Suppressor macrophage treated with lipopolysaccharide for 4 hours (primary cell): Measurements from ENCODE around the gene ZNF20.

Experiments used
- DNase-seq: peaks from one replicate; pipeline ENCODE4 v3.0.0-alpha.2; 2020

Gene ZNF20

DNA sequence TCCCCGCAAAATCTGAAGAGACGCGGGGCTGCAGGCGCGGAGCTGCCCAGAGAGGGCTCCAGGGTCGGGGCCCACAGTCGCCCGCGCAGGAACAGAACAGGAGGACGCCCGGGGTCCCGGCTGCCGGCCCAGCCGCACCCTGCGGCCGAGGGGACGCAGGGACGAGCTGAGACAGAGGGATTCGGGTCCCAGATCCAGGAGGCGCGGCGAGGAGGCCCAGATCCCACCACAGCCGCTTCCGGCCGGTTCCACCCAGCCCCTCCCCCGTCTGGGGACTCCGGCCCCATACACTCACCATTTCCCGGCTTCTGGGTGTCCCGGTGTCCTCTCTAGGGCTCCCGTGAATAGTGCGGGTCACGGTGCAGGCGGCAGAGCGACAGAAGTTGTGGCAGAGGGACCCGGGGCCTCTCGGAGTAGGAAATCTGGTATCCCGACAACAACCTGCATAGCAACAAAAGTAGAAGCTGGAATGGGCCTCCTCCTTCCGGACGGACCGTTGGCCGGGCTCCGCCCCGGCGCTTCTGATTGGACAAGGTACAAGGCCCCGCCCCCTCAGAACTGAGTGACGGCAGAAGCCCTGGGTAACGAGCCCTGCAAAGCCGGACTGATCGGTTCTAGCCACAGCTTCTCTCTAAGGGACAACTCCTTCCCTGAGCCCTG is at the start of gene ZNF20:
Gene ZNF20, minus strand, starts transcription at position 466 of the 660 bp plus-strand sequence. Its CDS starts 168 bp downstream, at position 298.
- peak; percentile 97 for DNase-seq

DNA sequence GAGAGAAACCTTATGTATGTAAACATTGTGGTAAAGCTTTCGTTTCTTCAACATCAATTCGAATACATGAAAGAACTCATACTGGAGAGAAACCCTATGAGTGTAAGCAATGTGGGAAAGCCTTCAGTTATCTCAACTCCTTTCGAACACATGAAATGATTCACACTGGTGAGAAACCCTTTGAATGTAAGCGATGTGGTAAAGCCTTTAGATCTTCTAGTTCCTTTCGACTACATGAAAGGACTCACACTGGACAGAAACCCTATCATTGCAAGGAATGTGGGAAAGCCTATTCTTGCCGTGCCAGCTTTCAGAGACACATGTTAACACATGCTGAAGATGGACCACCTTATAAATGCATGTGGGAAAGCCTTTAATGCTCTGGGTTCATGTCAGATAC is 47.5 kb upstream of the ZNF20 start:
- DNase-seq, result no peak

DNA sequence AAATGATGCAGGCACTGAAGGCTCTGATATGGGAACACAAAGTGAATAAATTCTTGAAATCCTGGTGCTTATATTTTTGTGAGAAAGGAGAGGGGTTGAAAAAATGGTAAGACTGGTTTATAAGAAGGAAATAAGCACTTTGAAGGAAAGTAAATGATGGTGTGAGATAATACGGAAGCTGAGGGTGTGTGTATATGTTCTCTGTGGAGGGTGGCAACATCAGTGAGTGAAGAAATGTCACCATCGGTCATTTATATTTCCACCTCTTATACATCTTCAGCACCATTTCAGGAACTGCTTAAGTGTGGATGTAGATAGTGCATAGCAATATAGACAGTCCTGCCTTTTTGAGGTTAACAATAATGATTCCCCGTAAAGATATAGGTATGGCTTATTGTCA is 40.2 kb upstream of the ZNF20 start:
- DNase-seq, result no peak

DNA sequence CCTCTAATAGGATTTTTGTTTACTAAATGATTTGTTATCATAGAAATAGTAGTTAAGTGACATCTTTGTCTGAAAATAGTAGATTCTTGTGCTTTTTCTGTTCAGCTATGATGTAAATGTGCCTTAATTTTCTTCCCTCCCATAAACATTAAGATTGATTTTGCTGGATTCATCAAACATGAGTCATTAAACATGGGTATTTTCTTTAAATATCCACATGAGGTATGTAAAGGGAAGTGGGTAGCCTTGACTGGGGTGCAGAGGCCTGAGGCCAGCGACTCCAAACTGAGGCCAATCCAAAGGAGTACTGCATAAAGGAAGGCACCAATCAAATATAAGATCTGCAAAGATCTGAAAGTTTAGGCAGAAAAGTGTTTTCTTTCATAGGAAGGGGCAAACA is 26.5 kb upstream of the ZNF20 start:
- peak; percentile 12 for DNase-seq

DNA sequence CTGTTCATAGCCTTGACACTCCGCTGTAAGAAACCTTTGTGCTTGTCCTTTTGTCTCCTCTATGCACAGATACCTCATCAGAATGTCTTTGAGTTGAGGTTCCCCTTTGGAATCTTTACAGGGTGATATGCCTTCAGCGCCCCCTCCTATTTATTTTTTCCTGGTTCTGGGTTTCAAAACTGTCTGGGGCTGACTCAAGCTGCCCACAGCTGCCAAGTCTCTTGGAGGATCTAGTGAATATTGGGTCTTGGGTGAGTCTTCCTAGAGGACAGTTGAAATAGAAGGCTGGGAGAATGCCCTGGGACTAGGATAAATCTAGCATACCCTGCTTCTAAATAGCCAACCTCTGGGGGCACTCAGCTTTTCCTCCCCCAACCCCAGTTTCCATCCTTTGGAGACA is 23.7 kb upstream of the ZNF20 start:
- DNase-seq, result peak; percentile 44

DNA sequence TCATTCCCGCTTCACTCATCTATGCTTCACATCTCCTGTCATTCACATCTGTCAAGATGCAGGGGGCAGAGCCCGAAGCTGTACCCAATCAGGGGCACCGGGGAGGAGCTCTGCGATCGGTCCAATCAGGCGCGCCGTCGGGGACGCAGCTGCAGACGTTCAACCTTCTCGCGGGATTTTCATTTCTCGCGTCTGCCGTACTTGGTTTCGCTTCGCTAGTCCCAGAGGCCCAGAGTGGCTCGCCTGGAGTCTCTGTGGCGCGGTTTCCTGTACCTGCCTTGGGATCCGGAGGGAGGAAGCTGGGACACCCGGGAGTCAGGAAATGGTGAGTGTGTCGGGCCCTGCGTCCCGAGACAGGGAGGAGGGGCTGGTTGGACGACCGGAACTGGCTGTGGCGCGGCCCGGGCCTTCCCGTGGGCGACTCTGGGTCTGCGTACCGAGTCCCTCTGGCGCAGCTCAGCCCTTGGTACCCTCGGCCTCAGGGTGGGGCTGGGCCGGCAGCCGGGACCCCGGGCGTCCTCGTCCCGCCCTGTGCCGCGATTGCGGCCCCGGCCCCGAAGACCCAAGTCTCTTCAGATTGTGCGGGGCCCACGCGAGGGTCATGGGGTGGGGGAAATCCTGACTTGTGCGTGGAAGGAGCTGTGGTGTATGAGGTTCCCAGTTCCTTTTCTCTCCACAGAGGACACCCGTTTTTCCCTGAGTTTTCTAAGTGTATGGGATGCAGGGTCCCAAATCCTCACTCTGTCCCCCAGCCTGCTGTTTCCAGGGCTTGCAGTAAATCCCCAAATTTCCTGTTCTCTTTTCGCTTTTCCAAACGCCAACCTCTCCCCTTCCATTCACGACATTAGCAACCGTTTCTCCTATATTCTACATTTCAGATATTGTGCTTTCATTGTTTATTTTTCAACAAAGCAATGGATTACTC is 23.0 kb upstream of the ZNF20 start, which contains the start of gene ZNF136:
Gene ZNF136, plus strand, starts transcription at position 215 of the 925 bp plus-strand sequence. Its CDS starts 108 bp downstream, at position 323.
- DNase-seq, result peak; percentile 98

DNA sequence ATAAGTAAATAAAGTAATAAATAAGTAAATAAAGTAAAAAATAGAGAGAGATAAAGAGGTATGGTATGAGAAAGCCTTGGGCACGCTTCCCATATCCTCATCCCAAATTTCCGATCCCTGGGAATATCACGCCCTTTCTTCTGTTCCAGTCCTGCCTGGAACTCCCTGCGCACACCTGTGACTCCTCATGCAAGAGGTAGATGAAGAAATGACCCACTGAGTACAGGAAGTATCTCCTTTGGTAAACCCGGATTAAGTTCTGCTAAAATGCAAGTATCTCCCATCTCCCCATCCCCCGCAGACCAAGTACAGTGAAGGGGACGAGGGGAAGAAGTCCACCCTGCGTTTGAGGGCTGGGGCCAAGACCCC is 22.3 kb upstream of the ZNF20 start:
- DNase-seq, result no peak

DNA sequence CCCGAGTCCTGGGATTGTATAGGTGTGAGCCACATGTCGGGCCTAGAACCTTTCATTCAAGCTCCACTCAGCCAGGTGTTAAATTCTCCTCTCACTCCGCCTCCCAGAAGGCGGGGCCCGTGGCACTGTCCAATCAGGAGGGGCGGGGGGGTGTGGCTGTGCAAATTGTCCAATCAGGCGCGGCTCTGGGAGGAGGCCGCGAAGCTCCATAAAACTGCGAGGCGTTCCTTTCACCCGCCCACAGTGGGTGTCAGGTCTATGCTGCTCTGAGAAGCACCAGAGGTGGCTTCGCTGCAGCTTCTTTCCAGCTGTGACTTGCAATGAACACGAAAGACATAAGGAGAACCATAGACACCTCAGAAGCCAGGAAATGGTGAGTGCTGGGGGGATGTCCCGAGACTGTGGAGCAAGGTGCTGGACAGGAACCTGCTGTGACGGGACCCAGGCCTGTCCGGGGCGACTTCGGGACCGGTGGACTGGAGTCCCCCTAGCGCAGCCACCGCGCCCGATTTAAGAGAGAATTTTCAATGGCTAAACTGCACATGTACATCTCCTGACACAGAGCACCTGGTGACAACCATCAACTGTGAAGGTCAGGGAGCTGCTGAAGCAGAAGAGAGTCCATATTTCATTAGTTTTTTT is 19.7 kb upstream of the ZNF20 start:
- DNase-seq, result no peak

DNA sequence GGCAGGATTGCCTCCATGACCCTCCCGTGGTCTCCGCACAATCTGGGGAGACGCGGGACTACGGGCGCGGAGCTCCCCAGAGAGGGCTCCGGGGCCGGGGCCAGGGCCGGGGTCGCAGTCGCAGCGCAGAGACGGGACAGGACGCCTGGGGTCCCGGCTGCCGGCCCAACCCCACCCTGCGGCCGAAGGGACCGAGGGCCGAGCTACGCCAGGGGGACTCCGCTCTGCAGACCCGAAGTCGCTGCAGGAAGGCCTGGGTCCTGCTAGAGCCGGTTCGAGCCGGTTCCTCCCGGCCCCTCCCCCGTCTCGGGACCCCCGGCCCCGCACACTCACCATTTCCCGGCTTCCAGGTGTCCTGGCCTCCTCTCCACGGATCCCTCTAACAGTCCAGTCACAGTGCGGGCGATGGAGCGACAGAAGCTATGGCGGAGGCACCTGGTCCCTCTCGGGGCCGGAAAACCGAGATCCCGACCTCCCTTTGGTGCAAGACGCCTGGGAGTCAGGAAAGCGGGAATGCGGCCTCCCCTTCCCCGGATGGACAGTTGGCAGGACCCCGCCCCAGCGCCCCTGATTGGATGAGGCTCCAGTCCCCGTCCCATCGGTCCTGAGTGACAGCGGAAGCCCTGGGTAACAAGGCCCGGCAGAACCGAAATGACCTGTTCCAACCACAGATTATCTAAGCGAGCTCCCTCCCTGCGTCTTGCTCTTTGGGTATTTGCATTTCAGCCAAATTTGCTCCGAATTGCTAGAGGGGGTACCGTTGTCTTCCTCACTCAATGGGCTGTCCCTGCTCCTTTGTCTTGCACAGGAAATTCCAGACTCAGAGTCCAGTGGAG is 16.3 kb upstream of the ZNF20 start, which contains the start of gene ZNF625:
Gene ZNF625, minus strand, starts transcription at position 512 of the 836 bp plus-strand sequence. Its CDS starts 176 bp downstream, at position 336.
- DNase-seq, result peak; percentile 76

DNA sequence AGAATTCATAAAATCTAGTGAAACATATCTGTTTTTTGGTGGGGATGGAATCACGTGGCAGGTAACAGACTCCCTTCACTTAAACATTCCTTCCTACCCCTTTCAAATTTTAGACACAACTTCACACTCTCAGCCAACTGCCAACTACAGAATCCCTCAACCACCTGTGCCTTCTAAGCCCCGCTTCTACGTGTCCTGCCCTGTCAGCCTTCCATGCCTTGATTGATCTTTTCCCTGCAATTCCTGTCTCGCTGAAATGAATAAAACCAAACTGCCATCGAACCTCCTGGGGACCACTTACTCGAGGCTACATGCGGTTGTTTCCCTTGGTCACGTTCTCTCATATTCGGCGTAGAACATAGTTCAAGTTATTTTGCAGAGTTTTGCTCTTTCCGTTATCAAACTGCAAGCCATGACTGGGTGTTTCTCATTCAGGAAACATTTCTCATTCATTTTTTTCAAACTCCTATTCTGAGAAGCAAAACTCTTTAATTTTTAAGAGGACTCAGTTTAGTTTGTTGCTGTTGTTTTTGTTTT is 15.2 kb upstream of the ZNF20 start:
- DNase-seq, result no peak

DNA sequence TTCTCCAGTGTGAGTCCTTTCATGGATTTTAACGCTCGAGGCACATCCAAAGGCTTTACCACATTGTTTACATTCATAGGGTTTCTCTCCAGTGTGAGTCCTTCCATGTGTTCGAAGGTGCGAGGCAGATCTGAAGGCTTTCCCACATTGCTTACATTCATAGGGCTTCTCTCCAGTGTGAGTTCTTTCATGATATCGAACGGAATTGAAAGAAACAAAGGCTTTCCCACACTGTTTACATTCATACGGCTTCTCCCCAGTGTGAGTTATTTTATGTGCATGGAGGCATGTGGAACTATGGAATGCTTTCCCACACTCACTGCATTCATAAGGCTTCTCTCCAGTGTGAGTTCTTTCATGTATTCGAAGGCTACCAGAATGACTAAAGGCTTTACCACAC is 5.2 kb upstream of the ZNF20 start:
- no peak for DNase-seq

DNA sequence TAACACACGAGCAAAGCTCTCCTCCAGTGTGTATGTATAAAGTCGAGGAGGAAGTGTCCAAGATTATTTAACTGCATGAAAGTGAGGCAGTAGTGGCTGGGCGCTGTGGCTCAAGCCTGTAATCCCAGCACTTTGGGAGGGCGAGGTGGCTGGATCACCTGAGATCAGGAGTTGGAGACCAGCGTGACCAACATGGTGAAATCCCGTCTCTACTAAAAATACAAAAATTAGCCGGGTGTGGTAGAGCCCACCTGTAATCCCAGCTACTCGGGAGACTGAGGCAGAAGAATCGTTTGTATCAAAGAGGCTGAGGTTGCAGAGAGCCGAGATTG is 1.2 kb upstream of the ZNF20 start:
- no peak for DNase-seq

DNA sequence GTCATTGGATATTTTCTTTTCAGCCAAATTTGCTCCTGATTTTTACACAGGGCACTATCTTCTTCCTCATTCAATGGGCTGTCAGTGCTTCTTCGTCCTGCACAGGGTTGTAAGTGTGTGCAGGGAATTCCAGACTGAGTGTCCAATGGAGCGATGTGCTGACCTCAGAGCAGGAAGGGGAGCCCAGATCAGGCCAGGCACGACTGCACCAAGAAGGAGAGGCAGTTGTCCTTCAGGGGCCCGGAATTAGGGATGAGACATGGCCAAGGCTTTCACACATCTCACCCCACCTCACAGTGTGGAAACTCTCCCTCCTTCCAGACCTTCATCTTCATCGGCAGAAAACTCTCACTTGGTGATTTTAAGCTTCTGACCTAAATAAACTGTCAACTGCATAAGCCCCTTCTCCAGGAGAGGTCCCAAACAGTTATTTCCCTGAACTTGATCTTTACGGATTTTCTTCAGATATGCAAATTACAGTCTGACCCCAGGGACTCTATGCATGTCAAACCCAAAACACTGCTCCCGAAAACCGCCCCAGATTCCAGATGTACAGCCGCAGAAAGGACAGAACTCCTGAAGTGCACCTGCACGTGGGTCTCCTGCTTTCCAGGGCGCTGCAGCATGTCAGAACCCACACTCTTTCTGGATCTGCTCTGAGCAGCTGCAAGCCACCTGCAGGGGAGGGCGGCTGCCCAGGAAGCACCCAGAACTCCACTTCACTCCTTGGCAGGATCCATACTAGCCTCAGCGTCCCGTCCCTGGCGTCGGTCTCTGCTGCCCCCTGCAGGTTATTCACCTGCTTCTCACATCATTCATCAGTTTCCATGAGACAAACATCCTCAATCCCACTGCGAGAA is 625 bp upstream of the ZNF20 start:
- peak; percentile 91 for DNase-seq

DNA sequence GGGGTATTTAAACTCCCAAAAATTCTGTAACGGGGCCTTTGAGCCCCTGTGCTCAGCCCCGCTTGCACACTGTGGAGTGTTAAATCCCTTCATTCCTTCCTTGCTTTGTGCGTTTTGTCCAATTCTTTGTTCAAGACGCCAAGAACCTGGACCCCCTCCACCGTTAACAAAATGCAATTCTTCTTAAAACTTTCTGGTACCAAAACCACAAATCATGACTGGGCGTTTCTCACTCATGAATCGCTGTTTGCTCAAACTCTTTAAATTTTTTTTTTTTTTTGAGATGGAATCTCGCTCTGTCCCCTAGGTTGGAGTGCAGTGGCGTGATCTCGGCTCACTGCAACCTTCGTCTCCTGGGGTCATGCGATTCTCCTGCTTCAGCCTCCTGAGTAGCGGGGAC is 881 bp downstream of the ZNF20 start:
- DNase-seq, result no peak

DNA sequence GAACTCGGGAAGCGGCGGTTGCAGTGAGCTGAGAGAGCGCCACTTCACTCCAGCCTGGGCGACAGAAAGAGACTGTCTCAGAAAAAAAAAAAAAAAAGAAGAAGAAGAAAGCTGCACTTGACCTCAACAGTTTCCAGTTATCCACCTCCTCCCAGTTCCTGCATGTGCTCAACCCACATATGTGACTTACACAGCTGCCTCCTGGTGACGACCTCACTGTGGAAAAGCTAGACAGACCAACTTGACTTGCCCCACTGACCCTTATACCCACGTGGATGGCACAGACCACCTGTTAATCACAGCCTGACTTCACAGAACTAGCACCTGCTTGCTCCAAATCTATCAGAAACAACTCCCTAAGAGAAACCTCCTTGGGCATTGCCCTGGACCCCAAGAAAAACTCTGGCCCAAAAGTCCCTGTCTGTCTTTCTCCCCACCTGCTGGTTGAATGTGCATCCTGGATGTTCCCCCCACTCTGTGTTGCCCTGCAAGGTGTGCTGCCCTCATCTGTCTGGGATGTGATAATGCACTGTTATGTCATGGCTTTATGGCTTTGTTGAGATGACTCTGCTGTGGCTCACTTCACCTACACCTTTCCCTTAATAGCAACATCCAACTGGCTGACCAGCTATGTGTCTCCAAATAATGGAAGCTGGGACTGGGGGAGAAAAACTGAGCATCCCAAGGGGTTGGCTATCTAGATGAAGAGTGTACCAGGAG is 2.8 kb downstream of the ZNF20 start:
- DNase-seq, result peak; percentile 26

DNA sequence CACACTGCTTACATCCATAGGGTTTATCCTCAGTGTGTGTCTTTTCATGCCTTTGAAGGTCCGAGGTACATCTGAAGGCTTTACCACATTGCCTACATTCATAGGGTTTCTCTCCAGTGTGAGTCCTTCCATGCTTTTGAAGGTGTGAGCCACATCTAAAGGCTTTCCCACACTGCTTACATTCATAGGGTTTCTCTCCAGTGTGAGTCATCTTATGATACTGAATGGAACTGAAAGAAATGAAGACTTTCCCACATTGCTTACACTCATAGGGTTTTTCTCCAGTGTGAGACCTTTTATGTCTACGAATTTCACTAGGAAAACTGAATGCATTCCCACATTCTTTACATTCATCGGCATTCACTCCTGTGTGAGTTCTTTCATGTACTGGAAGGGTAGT is 7.1 kb downstream of the ZNF20 start:
- DNase-seq, result no peak

DNA sequence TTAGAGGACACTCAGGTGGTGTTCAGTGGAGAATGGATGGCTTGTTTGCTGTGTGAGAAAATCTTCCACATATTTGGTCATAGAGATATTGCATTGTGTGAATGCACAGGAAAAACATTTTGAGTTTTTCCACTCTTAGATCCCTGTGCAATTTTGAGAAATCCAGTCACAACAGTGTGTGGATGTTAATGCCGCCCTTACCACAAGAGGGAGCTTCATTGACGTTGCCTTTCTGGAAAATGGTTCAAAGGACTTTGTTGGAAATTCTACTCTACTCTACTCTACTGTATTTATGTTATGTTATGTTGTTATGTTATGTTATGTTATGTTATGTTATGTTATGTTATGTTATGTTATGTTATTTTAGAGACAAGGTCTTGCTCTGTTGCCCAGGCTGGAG is 13.4 kb downstream of the ZNF20 start:
- peak; percentile 26 for DNase-seq

DNA sequence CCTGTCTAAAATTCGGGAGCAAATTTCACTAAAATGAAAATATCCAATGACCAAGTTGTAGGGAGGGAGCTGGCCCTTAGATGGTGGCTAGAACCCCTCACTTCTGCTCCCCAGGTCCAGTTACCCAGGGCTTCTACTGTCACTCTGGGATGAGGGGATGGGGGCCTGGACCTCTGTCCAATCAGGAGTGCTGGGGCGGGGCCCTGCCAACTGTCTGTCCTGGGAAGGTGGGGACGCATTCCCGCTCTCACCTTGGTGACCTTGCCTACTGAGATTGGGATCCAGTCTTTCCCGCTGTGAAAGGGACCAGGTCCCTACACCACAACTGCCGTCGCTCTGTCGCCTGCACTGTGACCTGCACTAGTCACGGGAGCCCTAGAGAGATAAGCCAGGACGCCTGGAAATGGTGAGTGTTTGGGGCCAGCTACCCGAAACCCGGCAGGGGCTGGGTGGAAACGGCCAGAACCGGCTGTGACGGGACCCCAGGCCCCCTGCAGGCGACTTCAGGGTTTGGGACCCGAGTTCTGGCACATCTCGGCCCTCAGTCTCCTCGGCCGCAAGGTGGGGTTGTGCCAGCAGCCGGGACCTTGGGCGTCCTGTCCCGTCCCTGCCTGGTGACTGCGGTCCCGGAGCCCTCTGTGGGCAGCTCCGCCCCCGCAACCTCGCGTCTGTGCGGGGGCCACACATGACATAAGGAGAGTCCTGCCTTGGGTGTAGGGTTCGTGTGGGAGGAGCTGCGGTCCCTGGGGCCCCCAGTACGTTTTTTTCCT is 22.8 kb downstream of the ZNF20 start:
- DNase-seq, result no peak

DNA sequence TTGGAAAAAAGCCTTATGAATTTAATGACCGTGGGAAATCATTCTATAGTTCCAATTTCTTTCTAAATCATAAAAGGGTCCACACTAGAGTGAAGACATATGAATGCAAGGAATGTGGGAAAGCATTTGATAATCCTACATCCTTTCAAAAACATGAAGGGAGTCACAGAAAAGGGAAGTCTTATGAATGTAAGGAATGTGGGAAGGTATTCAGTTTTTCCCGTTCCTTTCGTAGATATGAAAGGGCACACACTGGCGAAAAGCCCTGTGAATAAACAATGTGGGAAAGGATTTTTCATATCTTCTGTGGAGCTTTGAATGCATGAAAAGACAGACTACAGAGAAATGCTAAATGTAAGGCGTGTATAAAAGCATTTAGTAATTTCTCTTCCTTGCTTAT is 27.0 kb downstream of the ZNF20 start:
- no peak for DNase-seq

DNA sequence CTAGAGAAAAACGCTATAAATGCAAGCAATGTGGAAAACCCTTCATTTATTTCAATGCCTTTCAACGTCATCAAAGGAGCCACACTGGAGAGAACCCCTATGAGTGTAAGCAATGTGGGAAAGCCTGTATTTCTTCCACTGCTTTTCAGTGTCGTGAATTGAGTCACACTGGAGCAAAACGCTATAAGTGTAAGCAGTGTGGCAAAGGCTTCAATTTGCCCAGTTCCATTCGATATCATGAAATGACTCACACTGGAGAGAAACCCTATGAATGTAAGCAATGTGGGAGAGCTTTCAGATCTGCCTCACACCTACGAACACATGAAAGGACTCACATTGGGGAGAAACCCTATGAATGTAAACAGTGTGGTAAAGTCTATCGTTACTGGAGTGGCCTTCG is 27.4 kb downstream of the ZNF20 start:
- DNase-seq, result no peak
